ENCODE results near the gene TK1.

TK1 gene

DNA sequence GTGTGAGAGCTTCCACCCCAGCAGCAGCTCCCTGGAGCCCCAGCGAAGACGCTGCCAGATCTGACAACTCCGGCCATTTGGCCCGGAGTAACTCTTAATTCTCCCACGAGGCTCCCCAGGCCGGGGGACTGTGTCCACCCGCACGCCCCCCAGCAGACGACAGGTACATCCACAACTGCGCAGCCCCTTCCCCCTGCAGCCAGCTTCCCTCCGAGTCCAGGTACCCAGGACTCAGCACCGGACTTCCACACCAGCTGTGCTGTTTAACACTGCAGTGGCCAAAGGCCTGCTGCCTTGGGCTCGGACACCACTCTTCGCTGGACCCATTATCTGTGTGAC is 11.2 kb downstream of the TK1 start:
- DNase-seq, result no peak

DNA sequence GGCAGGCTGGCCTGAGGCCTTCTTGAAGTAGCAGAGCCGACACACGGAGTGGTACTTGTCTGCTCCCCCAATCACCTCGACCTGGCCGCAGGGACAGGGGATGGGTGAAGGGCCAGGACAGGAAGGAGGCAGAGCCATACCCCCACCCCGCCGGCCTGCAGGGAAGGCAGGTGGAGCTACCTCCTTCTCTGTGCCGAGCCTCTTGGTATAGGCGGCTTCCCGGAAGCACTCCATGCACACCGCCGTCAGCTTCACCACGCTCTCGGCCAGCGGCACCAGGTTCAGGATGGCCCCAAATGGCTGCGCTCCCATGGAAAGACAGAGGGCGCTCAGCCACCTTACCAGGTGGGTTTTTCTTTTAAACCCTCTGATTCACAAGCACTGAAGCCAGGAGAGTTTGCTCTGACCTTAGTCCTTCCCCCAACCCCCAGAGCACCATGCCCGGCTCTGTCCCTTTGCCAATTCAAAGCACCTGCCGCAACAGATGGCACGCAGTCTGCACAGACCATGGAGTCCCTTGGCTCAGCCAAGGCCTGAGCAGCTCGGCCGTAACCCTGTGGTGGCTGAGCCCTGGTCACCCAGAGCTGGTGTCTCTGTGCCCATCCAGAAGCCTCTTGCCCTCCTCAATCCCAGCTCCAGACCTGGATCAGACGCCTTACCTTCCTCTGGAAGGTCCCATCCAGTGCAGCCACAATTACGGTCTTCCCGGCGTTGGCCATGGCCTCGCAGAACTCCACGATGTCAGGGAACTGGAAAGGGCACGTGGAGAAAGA is 11.8 kb downstream of the TK1 start:
- DNase-seq, result no peak

DNA sequence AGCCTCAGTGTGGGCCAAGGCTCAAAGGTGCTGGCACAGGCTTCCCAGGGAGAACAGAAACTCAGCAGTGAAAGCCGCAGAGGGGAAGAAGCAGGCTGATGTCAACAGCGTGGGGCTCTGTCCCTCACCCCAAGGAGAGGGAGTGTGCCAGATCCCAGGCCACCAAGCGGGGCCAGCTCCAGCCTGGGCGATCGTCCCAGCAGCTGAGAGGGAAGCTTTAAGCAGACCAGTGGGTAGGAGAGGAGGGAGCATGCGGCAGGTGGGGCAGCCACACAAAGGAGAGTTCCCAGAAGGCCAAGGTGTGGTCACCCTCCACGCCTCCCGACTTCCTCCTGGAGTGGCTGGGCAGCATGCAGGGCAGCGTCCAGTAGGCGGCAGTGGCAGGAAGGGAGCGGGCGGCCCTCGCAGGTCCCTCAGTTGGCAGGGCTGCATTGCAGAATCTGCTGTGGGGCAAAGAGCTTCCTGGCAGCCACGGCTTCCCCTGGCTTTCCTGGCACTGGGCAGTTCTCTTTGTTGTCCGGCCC is 12.4 kb downstream of the TK1 start:
- DNase-seq, result no peak

DNA sequence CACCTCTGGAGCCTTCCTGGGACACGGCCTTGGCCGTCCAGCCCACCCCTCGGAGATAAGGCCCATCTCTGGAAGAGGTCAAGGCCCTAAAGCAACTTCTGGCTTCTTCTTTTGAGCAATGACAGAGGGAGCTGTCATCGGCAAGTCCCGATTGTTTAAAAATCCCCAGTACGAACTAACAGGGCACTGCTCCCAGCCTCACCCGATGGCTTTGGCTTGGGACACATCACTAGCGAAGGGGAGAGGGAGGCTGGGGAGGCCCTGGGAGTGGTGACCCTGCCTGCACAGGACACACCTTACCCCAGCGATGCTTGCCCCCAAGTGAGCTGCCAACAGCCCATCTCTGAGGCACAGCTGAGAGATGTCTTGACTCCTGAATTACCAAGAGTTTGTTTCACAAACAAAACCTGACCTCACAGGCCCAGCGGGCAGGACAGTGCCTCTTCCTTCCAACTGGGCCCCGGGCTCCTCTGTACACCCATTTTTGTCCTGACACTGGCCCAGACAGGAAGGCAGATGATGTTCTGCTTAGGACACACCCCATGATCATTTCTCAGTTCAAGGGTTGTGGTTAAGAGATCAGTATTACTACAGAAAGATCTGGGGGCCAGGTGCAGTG is 13.6 kb downstream of the TK1 start:
- no peak for DNase-seq

DNA sequence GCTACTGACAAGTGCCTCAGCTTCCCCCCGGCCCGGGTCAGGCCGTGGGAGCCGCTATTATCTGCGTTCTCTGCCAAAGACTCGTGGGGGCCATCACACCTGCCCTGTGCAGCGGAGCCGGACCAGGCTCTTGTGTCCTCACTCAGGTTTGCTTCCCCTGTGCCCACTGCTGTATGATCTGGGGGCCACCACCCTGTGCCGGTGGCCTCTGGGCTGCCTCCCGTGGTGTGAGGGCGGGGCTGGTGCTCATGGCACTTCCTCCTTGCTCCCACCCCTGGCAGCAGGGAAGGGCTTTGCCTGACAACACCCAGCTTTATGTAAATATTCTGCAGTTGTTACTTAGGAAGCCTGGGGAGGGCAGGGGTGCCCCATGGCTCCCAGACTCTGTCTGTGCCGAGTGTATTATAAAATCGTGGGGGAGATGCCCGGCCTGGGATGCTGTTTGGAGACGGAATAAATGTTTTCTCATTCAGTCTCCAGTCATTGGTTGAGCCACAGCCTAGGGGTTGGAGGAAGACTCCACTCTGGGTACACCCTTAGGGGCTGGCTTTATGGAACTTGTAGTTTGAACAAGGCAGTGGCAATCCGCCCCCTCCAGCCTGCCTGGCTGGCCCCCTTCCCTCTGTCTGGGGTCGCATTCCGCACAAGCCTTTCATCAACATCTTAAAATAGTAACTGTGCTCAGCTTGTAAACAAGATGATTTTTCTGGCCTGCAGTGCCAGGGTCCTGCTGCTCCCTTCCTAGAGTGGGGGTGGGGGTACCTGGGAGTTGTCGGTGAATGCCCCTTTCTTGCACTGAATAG is 14.4 kb downstream of the TK1 start:
- DNase-seq, result peak; percentile 80

DNA sequence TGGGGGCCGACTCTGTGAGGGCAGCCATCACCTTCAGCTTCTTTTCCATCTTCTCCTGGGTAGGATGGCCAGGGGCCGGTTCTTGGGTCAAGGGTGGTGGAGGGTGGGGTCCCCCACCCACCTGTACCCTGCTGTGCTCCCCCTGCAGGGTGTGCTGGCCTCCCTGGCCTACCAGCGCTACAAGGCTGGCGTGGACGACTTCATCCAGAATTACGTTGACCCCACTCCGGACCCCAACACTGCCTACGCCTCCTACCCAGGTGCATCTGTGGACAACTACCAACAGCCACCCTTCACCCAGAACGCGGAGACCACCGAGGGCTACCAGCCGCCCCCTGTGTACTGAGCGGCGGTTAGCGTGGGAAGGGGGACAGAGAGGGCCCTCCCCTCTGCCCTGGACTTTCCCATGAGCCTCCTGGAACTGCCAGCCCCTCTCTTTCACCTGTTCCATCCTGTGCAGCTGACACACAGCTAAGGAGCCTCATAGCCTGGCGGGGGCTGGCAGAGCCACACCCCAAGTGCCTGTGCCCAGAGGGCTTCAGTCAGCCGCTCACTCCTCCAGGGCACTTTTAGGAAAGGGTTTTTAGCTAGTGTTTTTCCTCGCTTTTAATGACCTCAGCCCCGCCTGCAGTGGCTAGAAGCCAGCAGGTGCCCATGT is 15.1 kb downstream of the TK1 start:
- DNase-seq, result peak; percentile 80

DNA sequence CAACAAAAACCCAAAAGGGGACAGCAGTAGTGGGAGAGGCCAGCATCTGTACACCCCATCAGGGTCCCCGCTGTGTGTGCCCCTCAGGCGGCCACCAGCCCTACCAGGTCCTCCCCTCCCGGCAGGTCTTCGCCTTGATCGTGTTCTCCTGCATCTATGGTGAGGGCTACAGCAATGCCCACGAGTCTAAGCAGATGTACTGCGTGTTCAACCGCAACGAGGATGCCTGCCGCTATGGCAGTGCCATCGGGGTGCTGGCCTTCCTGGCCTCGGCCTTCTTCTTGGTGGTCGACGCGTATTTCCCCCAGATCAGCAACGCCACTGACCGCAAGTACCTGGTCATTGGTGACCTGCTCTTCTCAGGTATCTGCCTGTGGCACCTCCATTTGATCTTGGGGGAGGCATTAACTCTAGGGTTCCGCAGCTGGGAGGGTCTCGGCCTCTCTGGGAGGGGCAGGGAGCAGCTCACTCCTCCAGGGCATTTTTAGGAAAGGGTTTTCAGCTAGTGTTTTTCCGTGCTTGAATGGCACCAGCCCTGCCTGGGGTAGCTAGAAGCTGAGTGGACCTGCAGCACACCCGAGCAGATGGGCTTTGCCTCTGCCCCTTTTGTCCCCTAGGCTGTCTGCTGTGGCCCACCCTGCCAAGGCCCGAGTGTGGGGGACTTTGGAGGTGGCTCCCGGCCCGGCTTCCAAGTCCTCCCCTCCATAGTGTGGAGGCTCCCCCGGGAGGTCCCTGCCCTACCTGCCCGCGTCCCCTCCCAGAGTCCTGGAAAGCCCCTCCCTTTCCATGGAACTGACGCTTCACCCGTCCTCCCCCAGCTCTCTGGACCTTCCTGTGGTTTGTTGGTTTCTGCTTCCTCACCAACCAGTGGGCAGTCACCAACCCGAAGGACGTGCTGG is 15.9 kb downstream of the TK1 start:
- DNase-seq, result no peak

DNA sequence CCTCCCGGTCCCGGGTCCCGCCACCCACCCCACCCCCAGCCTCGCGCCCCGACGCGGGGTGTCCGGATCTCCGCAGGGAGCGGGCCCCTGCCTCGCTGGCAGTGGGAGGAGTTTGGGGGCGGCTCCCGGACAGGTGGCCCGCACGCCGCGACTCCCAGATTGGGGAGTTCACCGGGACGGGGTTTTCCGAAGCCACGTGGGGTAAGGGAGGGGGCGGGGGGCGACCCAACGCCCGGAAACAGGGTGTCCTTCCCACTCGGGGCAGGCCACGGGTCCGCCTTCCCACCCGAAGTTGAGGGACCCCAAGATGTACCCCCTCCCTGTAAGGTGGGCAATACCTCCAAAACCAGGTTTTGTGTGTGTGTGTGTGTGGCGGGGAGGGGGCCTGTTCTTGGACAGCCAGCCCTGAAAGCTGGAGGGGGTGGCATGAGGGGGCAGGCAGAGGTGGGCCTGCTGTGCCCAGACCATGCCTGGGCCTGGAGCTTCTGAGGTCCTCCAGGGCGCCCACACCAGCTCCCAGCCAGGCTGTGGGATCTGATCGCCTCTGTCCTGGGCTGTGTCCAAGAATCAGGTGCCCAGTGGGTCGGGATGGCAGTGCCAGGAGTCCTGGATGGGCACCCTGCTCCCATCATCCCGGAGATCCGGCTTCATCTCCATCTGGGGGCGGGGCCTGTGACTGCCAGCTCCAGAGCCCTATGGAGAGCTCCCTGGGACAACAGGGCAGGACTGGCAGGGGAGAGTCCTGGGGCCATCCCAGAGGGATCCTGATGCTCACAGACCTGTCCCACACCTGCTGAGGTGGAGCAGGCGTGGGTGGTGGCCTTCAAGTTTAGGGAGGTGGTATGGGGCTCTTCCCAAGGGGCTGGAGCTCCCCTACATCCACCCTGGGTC is 17.7 kb downstream of the TK1 start:
- peak; percentile 73 for DNase-seq

DNA sequence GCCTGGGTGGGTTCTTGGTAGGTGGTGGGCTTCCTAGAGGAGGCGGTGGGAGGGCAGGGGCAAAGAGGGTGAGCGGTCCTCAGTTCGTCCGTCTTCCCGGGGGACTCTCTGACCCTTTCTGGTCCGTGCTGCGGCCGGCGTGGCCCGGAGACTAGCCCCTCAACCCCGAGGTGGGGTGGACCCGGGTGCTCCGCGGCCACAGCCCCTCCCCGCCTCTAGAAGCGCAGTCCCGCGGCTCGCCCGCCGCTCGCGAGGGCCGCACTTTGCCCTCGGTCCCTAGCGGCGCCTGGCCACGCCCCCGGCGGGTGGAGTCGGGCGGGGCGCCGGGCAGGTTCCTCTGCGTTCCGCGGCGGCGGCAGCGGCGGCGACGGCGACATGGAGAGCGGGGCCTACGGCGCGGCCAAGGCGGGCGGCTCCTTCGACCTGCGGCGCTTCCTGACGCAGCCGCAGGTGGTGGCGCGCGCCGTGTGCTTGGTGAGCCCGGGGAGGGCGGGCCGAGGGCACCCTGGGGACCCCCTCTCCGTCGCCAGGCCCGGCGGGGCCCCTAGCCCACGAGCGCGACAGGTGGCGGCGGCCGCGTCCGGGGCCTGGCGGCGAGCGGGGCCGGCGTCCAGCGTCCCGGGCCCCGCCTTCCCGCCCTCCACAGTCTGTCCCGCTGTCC is 18.5 kb downstream of the TK1 start, which contains the start of gene SYNGR2:
SYNGR2 (plus strand) TSS at position 340 of the 661 bp plus-strand sequence; CDS start at position 376, 36 bp downstream.
- peak; percentile 93 for DNase-seq

DNA sequence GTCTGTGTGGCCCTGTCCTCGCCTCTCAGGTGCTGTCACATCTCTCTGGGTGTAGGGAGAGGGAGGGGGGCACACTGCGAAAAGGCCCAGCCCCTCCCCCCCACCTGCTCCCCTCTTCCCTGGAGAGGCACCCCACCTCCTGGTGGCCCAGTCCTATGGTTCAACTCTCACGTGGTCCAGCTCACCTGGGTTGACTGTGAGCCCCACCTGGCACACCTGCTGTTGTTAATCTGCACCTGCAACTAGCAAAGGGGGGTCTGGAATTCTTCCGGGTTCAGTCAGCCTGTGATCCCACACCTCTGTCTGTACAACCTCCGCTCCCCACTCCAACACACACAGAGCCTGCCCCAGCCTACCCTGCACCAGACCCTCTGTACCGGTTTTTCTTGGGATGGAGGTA is 20.4 kb downstream of the TK1 start:
- peak; percentile 33 for DNase-seq

DNA sequence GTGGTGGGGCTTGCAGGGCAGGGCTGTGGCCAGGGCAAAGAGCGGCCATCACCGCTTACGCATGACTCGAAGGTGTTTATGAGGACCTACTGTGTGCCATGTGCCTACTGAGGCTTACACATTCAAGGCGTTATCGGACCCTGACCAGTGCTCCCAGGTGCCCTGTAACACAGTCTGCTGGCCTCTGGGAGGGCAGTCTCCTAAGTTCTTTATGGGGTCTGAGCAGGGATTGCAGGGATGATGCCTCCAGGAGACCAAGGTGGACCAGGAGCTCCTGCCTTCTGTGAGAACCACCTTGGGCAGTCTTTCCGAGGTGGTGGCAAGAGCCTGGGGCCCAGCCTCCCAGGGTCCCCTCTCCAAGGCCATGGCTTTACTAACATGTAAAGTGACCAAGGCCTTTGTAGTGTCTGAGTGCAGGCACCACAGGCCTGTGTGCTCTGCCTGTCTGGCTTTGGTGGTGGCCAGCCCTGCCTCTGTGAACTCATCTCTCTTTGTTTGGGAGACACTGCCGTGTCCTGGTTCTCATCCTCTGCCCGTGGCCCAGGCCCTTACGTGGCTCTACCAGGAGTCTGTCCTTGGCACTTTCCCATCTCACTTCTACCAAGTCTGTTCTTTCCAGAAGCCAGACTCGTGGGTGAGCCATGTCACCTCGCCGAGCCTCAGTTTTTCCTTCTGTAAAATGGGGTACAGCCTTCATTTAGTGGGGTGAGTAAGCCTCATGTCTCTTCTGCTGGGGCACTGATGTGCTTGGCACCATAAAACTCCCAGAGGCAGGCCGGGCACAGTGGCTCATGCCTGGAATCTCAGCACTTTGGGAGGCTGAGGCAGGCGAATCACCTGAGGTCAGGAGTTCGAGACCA is 21.9 kb downstream of the TK1 start:
- no peak for DNase-seq

DNA sequence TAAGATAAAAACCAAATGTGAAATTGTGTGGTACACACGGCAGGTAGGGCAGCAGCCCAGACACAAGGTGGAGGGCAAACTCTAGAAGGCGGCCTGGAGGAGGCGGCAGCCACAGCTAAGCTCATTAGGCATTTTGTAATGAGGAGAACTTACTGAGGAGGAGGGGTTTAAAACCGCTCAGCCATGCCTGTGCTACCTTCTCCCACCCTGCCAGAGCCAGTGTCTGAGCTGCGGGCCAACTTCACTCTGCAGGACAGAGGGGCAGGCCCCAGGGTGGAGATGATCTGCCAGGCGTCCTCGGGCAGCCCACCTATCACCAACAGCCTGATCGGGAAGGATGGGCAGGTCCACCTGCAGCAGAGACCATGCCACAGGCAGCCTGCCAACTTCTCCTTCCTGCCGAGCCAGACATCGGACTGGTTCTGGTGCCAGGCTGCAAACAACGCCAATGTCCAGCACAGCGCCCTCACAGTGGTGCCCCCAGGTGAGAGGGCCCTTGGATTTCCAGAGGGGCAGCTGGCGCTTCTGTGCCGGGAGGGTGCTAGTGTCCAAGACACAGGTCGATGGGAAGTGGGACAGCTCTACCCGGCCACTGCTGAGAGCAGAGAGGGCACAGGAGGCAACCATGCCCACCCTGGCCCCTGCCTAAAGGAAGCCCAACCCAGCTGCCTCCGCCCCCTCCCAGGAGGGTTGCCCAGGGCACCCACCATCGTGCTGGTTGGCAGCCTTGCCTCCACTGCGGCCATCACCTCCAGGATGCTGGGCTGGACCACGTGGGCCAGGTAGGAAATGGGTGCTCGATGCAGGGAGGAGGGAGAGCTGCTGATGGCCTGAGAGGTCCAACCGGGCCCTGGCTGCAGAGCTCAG is 22.7 kb downstream of the TK1 start:
- DNase-seq, result no peak

DNA sequence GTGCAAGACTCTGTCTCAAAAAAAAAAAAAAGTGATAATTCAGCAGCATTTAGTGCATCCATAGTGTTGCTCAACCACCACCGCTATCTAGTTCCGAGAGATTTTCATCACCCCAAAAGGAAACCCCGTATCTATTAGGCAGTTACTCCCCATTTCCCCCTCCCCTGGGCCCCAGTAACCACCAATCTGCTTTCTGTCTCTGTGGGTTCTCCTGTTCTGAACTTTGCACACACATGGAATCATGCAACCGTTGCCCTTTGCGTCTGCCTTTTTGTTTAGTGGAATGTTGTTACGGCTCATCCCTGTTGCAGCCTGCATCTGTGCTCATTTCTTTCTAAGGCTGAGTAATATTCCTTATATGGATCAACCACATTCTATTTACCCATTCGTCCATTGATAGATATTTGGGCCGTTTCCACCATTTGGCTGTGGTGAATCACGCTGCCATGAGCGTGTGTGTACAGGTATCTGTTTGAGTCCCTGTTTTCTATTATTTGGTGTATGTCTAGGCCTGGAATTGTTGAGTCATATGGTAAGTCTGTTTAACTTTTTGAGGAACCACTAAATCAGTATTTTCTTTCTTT is 27.2 kb downstream of the TK1 start:
- DNase-seq, result no peak

DNA sequence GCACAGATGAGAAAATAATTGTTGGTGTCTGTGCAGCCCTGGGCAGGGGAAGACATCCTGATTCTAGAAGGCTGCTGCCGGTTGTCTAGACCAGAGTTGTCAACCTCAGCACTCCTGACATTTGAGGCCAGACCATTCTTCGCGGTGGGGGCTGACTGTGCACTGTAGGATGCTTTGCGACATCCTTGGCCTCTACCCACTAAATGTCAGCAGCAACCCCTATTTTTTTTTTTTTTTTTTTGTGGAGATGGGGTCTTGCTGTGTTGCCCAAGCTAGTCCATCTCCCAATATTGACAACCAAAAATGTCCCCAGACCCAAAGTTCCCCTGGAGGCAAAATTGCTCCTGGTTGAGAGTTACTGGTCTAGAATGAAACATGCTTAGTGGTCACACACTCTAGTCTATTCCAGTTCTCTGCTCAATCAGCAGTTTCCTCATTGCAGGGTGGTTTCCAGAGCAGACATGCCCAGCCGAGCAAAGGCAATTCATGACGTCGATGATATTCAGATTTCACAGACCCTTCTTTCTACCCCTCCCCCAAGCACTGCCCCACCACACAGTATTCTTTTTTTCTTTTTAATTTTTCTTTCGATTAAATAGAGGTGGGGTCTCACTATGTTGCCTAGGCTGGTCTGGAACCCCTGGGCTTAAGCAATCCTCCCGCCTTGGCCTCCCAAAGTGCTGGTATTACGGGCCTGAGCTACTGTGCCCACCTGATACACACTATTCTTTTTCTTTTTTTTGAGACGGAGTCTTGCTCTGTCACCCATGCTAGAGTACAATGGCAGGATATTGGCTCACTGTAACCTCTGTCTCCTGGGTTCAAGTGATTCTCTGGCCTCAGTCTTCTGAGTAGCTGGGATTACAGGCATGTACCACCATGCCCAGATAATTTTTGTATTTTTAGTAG is 31.7 kb downstream of the TK1 start:
- no peak for DNase-seq

DNA sequence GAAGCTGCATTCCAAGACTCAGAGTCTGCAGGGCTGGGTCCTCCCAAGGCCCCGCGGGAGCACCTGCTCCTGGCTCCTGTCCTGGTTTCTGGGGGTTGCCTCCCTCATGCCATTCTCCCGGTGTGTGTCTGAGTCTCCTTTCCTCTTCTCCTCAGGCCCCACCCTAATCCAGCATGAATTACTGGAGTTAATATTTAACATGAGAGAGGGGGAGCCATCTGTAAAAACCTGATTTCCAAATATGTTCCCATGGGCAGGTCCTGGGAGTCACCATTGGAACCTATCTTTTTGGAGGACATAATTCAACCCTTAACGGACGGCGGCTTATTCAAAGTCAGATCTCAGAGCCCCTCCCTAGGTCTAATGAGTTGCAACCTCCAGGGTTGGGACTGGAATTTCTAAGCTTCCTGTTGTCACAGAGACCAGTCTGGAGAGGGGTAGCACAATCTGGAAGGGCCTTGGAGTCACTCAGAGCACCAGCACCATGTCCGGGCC is 35.3 kb downstream of the TK1 start:
- no peak for DNase-seq

DNA sequence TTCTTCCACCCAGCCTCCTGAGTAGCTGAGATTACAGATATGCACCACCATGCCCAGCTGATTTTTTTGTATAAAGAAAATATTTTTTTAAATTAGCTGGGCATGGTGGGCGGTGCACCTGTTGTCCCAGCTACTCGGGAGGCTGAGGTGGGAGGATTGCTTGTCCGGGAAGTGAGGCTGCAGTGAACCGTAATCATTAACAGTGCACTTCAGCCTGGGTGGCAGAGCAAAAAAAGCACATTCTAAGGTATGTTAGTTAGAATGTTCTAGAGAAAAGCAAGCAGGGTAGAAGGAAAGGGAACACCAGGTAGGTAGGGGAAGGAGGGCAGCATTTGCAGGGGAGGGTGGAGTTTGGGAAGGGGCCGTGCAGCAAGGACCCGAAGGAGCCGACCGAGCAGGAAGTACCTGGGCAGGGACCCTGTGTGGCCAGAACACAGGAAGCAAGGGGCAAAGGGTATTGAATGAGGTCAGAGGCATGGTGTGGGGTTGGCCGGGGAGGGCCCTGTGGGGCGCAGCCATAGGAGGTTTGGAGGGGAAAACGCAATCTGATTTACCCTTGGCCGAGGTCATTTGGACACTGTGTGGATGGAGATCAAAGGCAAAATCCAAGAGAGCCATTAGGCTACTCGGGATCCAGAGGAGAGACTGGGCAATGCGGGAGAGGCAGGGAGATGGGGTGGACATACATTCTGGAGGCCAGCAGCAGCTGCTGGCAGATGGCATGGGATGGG is 38.4 kb downstream of the TK1 start:
- no peak for DNase-seq
